BLaER1 treated with 17β-estradiol and CSF1 and Interleukin-3, amounts not matched to agents 10 nM and 100 nM (cell line): ENCODE measurements around the gene GRK2.
A peak's percentile ranks its signal among the peaks of the same experiment; 100 is the strongest.

Experiments used
- H3K27ac ChIP-seq, 11 experiments: shearing (Covaris generic); formaldehyde crosslinking; 2 replicates each; pipeline ENCODE4 v1.8.1; 2022
- H3K27me3 ChIP-seq, 11 experiments: shearing (Covaris generic); formaldehyde crosslinking; 2 replicates each; pipeline ENCODE4 v1.8.1; 2022
- H3K36me3 ChIP-seq, 11 experiments: shearing (Covaris generic); formaldehyde crosslinking; 2 replicates each; pipeline ENCODE4 v1.8.1; 2022
- H3K4me1 ChIP-seq, 10 experiments: shearing (Covaris generic); formaldehyde crosslinking; 2 replicates each; pipeline ENCODE4 v1.8.1; 2022
- H3K4me2 ChIP-seq, 11 experiments: shearing (Covaris generic); formaldehyde crosslinking; 2 replicates each; pipeline ENCODE4 v1.8.1; 2022
- H3K4me3 ChIP-seq, 10 experiments: shearing (Covaris generic); formaldehyde crosslinking; 2 replicates each; pipeline ENCODE4 v1.8.1; 2022
- H3K9ac ChIP-seq, 11 experiments: shearing (Covaris generic); formaldehyde crosslinking; 2 replicates each; pipeline ENCODE4 v1.8.1; 2022
- H3K9me3 ChIP-seq, 11 experiments: shearing (Covaris generic); formaldehyde crosslinking; replicated peaks in 1 of 11; 2 replicates each; pipeline ENCODE4 v1.8.1; 2022
- H4K20me1 ChIP-seq, 11 experiments: shearing (Covaris generic); formaldehyde crosslinking; 2 replicates each; pipeline ENCODE4 v1.8.1; 2022
- Cebpa-rat ChIP-seq, 11 experiments: shearing (Covaris generic); IDR thresholded peaks; 2 replicates each; pipeline ENCODE4 v1.8.1; 2022

The GRK2 gene

GRCh38 chr11:67300756-67301312 is 34.6 kb downstream of the GRK2 start:
- Histone ChIP-seq H4K20me1 (peaks cover 45 to 93% (median 77%) of the 10 kb centered on the region in 11 experiments), H3K9ac (peak overlapping the region; percentile 14 to 94 (median 87); a peak in 17 of 22 replicates), H3K4me3 (peak overlapping the region in 5 of 10 experiments; percentile 67 to 82 (median 73); a peak in 8 of 20 replicates), H3K36me3 (peaks cover 70 to 89% (median 75%) of the 10 kb centered on the region in 11 experiments), H3K4me2 (peak overlapping the region; percentile 84 to 97 (median 91); a peak in 21 of 22 replicates), H3K27me3 (no peaks in the 10 kb centered on the region), H3K27ac (peak overlapping the region in 8 of 11 experiments; percentile 8 to 91 (median 88); a peak in 12 of 22 replicates), H3K4me1 (peaks cover 54 to 75% (median 57%) of the 10 kb centered on the region in 10 experiments), H3K9me3 (peaks cover 1 to 10% (median 3%) of the 10 kb centered on the region in 11 experiments; a peak in 21 of 22 replicates)
- TF ChIP-seq Cebpa-rat (IDR thresholded peaks at IDR 0.05): no peak

GRCh38 chr11:67301313-67301921 is 35.1 kb downstream of the GRK2 start:
- Histone ChIP-seq H3K27ac (peak overlapping the region in 10 of 11 experiments; percentile 65 to 94 (median 90); a peak in 19 of 22 replicates), H3K27me3 (no peaks in the 10 kb centered on the region), H3K9me3 (peaks cover 0 to 4% (median 0%) of the 10 kb centered on the region in 11 experiments; a peak in 2 of 22 replicates), H3K9ac (peak overlapping the region; percentile 73 to 94 (median 87)), H3K36me3 (peaks cover 67 to 87% (median 72%) of the 10 kb centered on the region in 11 experiments), H3K4me2 (peak overlapping the region; percentile 84 to 97 (median 91)), H4K20me1 (peaks cover 44 to 89% (median 76%) of the 10 kb centered on the region in 11 experiments), H3K4me1 (peaks cover 54 to 75% (median 58%) of the 10 kb centered on the region in 10 experiments), H3K4me3 (peak overlapping the region in 8 of 10 experiments; percentile 7 to 82 (median 70); a peak in 12 of 20 replicates)
- no peak for TF ChIP-seq Cebpa-rat (IDR thresholded peaks at IDR 0.05)

DNA sequence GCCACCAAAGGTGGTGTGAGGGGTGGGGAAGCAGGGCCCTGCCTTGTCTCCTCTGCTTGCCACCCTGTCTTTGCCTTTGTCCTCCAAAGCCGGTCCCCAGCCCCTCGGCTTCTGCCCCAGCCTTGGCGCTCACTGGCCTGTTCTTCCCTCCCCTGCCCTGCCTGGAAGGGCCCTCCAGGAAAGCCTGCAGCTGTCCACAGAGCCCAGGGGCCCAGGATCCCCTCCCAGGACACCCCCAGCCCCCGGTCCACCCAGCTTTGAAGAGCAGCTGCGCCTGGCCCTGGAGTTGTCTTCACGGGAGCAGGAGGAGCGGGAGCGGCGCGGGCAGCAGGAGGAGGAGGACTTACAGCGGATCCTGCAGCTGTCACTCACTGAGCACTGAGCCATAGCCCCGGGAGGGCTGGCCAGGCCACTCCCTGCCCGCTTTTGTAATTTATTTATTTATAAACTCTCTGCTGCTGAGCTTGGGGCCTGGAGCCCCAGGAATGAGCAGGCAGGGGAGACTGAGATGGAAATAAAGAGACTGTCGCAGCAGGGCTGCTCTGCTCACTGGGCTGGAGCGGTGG is 35.8 kb downstream of the GRK2 start:
- Histone ChIP-seq H3K4me1 (peaks cover 54 to 75% (median 58%) of the 10 kb centered on the region in 10 experiments), H3K4me3 (peak overlapping the region; percentile 63 to 82 (median 70); a peak in 19 of 20 replicates), H3K4me2 (peak overlapping the region; percentile 84 to 97 (median 91)), H3K9ac (peak overlapping the region; percentile 73 to 94 (median 87)), H3K36me3 (peaks cover 66 to 87% (median 72%) of the 10 kb centered on the region in 11 experiments), H3K27ac (peak overlapping the region in 10 of 11 experiments; percentile 65 to 94 (median 90); a peak in 20 of 22 replicates), H3K27me3 (no peaks in the 10 kb centered on the region), H4K20me1 (peaks cover 41 to 89% (median 70%) of the 10 kb centered on the region in 11 experiments), H3K9me3 (no peaks in the 10 kb centered on the region)
- no peak for TF ChIP-seq Cebpa-rat (IDR thresholded peaks at IDR 0.05)

DNA sequence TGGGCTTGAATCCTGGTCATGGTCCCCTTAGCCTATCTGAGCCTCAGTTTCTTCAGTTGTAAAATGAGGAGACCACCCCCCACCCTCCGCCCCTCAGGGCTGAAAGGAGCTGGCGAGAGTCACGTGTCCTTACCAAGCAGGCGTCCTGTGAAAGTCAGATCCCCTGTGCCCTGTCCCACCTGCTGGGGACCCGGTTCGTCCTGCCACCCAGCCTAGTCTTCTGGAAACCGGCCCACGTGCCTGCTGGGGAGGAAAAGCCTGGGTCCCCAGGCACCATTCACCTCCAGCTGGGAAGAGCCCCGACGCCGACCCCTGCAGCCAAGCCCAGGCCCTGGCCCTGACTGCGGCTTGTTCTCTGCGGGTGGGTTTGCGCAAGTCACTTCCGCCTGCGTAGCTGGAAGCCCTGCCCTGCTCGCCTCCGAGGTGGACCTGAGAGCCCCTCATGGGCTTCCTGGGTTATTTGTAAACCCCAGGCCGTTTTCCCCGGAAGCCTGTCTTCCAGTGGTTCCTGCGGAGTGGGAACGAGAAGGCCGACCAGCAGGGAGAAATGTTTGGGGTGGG is 36.4 kb downstream of the GRK2 start:
- Histone ChIP-seq H3K36me3 (peaks cover 67 to 87% (median 73%) of the 10 kb centered on the region in 11 experiments), H3K27ac (peak overlapping the region; percentile 61 to 94 (median 90); a peak in 21 of 22 replicates), H3K9me3 (no peaks in the 10 kb centered on the region), H3K27me3 (no peaks in the 10 kb centered on the region), H4K20me1 (peaks cover 41 to 89% (median 68%) of the 10 kb centered on the region in 11 experiments), H3K4me1 (peaks cover 54 to 75% (median 58%) of the 10 kb centered on the region in 10 experiments), H3K4me3 (peak overlapping the region; percentile 63 to 82 (median 70)), H3K4me2 (peak overlapping the region; percentile 84 to 97 (median 91)), H3K9ac (peak overlapping the region; percentile 73 to 94 (median 87))
- peak in 7 of 11 experiments; percentile 31 to 77 (median 40); a peak in 7 of 22 replicates for TF ChIP-seq Cebpa-rat (IDR thresholded peaks at IDR 0.05)

DNA sequence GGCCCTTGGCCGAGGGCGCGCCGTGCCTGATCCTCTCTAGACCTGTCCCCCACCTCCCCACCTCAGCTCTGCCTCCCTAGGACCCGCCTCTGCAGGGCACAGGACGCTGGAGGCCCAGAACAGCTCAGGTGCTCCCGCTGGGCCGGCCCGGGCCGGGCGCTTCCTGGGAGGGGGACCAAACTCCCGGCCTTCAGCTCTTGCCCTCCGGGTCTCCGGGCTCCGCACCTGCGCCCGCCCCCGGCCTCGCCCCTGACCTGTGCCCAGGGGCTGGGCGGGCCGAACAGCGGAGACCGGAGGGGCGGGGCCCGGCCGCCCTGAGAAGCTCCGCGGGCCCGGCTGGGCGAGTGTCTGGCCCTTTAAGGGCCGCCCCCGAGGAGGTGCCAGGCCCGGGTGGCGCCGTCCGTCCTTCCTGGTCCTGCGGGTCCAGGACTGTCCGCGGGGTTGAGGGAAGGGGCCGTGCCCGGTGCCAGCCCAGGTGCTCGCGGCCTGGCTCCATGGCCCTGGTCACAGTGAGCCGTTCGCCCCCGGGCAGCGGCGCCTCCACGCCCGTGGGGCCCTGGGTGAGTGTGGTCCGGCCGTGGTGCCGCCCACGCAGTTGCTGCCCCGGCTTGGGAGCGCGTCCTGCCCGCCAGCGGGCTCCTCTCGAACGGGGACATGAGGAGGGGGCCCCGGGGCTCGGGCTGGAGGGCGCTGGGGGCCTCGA is 37.0 kb downstream of the GRK2 start, which contains the start of gene SSH3:
Gene SSH3, plus strand, starts transcription at position 399 of the 703 bp plus-strand sequence. Its CDS starts 96 bp downstream, at position 495.
- H3K9ac ChIP-seq: peak within 1 kb of the TSS; percentile 73 to 94 (median 87)
- H4K20me1 ChIP-seq: peaks cover 36 to 89% (median 62%) of the 10 kb centered on the region in 11 experiments
- peak within 1 kb of the TSS; percentile 84 to 97 (median 91) for H3K4me2 ChIP-seq
- no peaks in the 10 kb centered on the region for H3K9me3 ChIP-seq
- peak within 1 kb of the TSS; percentile 63 to 82 (median 70) for H3K4me3 ChIP-seq
- TF ChIP-seq Cebpa-rat (IDR thresholded peaks at IDR 0.05): no peak
- H3K27ac ChIP-seq: peak within 1 kb of the TSS; percentile 61 to 94 (median 90)
- no peaks in the 10 kb centered on the region for H3K27me3 ChIP-seq
- H3K4me1 ChIP-seq: peaks cover 50 to 71% (median 58%) of the 10 kb centered on the region in 10 experiments
- H3K36me3 ChIP-seq: peaks cover 67 to 87% (median 72%) of the 10 kb centered on the region in 11 experiments

- Histone ChIP-seq H3K4me2 (peak overlapping the region; percentile 84 to 97 (median 91)), H3K4me3 (peak overlapping the region; percentile 63 to 82 (median 70)), H3K4me1 (peaks cover 46 to 67% (median 62%) of the 10 kb centered on the region in 10 experiments), H3K27ac (peak overlapping the region; percentile 61 to 94 (median 90)), H3K9ac (peak overlapping the region; percentile 73 to 94 (median 87)), H3K27me3 (no peaks in the 10 kb centered on the region), H3K9me3 (no peaks in the 10 kb centered on the region), H3K36me3 (peaks cover 67 to 87% (median 72%) of the 10 kb centered on the region in 11 experiments), H4K20me1 (peaks cover 33 to 89% (median 58%) of the 10 kb centered on the region in 11 experiments)
- TF ChIP-seq Cebpa-rat (IDR thresholded peaks at IDR 0.05): no peak
Measured at GRCh38 chr11:67303835-67304411, 37.6 kb downstream of the GRK2 start.

GRCh38 chr11:67304511-67305113 is 38.3 kb downstream of the GRK2 start:
- no peaks in the 10 kb centered on the region for H3K27me3 ChIP-seq
- no peaks in the 10 kb centered on the region for H3K9me3 ChIP-seq
- peaks cover 28 to 89% (median 58%) of the 10 kb centered on the region in 11 experiments for H4K20me1 ChIP-seq
- peak overlapping the region; percentile 63 to 82 (median 70) for H3K4me3 ChIP-seq
- peak overlapping the region; percentile 73 to 94 (median 87) for H3K9ac ChIP-seq
- H3K36me3 ChIP-seq: peaks cover 67 to 87% (median 72%) of the 10 kb centered on the region in 11 experiments
- H3K4me1 ChIP-seq: peaks cover 42 to 71% (median 60%) of the 10 kb centered on the region in 10 experiments
- peak overlapping the region in 9 of 11 experiments; percentile 73 to 94 (median 90); a peak in 18 of 22 replicates for H3K27ac ChIP-seq
- H3K4me2 ChIP-seq: peak overlapping the region; percentile 84 to 97 (median 91)
- no peak for TF ChIP-seq Cebpa-rat (IDR thresholded peaks at IDR 0.05)
